Esophagus squamous epithelium (tissue), 4 donors: ENCODE measurements around the gene CGNL1.

Experiments
- POLR2A ChIP-seq, 4 donors: fragments of 450-650 bp; IDR thresholded peaks; one replicate each; pipeline ENCODE4 v1.6.1; 2017; ENCODE audit warnings: antibody characterized with exemption in 4 of 4, mild to moderate bottlenecking in 4 of 4, moderate library complexity in 3 of 4
- TF ChIP-seq, protein P1 (sequence below), 6 experiments: fragments of 450-650 bp in 4 of 6; fragments of 200-600 bp in 2 of 6; sonication (generic) in 2 of 6; IDR thresholded peaks; one replicate each; pipeline ENCODE4 v1.5.1; 2016 to 2019; ENCODE audit warnings: antibody characterized with exemption in 6 of 6, mild to moderate bottlenecking in 4 of 6, moderate library complexity in 4 of 6

- TF ChIP-seq, protein P1, sequence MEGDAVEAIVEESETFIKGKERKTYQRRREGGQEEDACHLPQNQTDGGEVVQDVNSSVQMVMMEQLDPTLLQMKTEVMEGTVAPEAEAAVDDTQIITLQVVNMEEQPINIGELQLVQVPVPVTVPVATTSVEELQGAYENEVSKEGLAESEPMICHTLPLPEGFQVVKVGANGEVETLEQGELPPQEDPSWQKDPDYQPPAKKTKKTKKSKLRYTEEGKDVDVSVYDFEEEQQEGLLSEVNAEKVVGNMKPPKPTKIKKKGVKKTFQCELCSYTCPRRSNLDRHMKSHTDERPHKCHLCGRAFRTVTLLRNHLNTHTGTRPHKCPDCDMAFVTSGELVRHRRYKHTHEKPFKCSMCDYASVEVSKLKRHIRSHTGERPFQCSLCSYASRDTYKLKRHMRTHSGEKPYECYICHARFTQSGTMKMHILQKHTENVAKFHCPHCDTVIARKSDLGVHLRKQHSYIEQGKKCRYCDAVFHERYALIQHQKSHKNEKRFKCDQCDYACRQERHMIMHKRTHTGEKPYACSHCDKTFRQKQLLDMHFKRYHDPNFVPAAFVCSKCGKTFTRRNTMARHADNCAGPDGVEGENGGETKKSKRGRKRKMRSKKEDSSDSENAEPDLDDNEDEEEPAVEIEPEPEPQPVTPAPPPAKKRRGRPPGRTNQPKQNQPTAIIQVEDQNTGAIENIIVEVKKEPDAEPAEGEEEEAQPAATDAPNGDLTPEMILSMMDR (IDR thresholded peaks at IDR 0.05): no peak
- TF ChIP-seq POLR2A (IDR thresholded peaks at IDR 0.05): peak in 1 of 4 donors; percentile 40
These were observed 215.6 kb downstream of the CGNL1 start, which contains the start of gene MYZAP for GRCh38 chr15:57591822-57592367.
